Keratinocyte (primary cell): ENCODE data around the gene MAPT.

Experiments used
- EZH2 ChIP-seq: IDR thresholded peaks from one replicate; pipeline ENCODE4 v1.6.1; 2012; ENCODE audit warnings: inconsistent platforms, mild to moderate bottlenecking, low read length, moderate library complexity
- TF ChIP-seq, protein P1 (sequence below), 3 experiments: IDR thresholded peaks in 1 of 3; conservative IDR thresholded peaks in 1 of 3; optimal IDR thresholded peaks in 1 of 3; 2 replicates in 2 of 3; 3 replicates in 1 of 3; pipeline versions ENCODE3 to v1.5.1; 2011; ENCODE audit warnings: low read length in 3 of 3, mild to moderate bottlenecking in 3 of 3, moderate library complexity in 2 of 3, control low read depth in 1 of 3, inconsistent platforms in 1 of 3; ENCODE audit not compliant: insufficient read depth in 2 of 3; ENCODE audit errors: extremely low read depth in 1 of 3

DNA sequence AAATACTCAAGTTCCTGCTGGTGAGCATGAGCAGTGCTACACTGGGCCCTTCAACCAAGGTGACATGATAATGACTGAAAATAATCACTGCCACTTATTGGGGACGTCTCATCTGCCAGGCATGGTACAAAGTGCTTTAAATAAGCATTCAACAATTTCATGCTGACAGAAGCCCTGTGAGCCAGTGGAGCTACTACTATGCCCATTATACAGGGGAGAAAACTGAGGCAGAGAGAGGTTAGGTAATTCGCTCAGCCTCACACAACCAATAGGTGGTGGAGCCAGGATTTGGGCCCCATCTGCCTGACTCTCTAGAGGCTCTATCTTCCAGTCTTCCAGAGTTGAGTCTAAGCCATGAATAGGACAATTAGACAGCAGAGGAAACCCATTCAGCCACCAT lies 74.4 kb downstream of the MAPT start:
- TF ChIP-seq, protein P1, sequence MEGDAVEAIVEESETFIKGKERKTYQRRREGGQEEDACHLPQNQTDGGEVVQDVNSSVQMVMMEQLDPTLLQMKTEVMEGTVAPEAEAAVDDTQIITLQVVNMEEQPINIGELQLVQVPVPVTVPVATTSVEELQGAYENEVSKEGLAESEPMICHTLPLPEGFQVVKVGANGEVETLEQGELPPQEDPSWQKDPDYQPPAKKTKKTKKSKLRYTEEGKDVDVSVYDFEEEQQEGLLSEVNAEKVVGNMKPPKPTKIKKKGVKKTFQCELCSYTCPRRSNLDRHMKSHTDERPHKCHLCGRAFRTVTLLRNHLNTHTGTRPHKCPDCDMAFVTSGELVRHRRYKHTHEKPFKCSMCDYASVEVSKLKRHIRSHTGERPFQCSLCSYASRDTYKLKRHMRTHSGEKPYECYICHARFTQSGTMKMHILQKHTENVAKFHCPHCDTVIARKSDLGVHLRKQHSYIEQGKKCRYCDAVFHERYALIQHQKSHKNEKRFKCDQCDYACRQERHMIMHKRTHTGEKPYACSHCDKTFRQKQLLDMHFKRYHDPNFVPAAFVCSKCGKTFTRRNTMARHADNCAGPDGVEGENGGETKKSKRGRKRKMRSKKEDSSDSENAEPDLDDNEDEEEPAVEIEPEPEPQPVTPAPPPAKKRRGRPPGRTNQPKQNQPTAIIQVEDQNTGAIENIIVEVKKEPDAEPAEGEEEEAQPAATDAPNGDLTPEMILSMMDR (optimal IDR thresholded peaks at IDR 0.05 in 1 of 3, IDR thresholded peaks at IDR 0.05 in 1 of 3, conservative IDR thresholded peaks at IDR 0.05 in 1 of 3; ENCODE audit: extremely low read depth in 1 of 3, insufficient read depth in 2 of 3, low read length in 3 of 3) = no peak
- TF ChIP-seq EZH2 = no peak
